Adipocyte (in vitro differentiated cells): ENCODE results near the gene C1QC.

Experiments
- DNase-seq: peaks from one replicate; pipeline ENCODE4 v3.0.0-alpha.2; 2015; ENCODE audit warnings: low read depth
- H3K27me3 ChIP-seq: replicated peaks from 2 replicates; pipeline ENCODE4 v1.7.0; 2013; ENCODE audit warnings: mild to moderate bottlenecking, low read length, moderate library complexity; ENCODE audit not compliant: control insufficient read depth, insufficient read depth
- H3K36me3 ChIP-seq: 2 replicates; pipeline ENCODE4 v1.7.0; 2013; ENCODE audit warnings: low read length, mild to moderate bottlenecking, moderate library complexity; ENCODE audit not compliant: control insufficient read depth, insufficient read depth, severe bottlenecking
- H3K4me1 ChIP-seq: 2 replicates; pipeline ENCODE4 v1.7.0; 2013; ENCODE audit warnings: mild to moderate bottlenecking, low read length, moderate library complexity; ENCODE audit not compliant: control insufficient read depth, insufficient read depth
- H3K4me3 ChIP-seq: 2 replicates; pipeline ENCODE4 v1.7.0; 2013; ENCODE audit warnings: mild to moderate bottlenecking, low read length, moderate library complexity
- H3K9ac ChIP-seq: 2 replicates; pipeline ENCODE4 v1.7.0; 2013; ENCODE audit warnings: mild to moderate bottlenecking, low read length, moderate library complexity
- H3K9me3 ChIP-seq: 2 replicates; pipeline ENCODE4 v1.7.0; 2013; ENCODE audit warnings: mild to moderate bottlenecking, low read length, moderate library complexity; ENCODE audit not compliant: control insufficient read depth

C1QC gene

DNA sequence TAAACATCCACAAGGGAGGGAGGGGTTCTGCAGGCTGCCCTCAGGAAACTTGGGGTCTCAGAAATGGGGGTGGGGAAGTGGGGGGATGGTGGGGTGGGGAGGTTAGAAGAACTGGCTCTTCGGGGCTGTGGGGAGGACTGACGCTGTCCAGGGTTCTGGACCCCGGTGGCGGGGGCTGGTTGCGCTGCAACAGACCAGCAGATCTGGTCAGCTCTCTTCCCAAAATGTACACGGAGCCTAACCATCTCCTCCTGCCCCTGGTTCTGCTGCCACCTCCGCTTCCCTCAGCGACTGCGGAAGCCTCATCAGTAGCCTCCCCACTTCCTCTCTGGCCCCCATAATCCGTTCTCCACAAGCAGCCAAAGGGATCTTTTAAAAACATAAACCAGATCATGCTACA lies 36.3 kb upstream of the C1QC start:
- Histone ChIP-seq H3K27me3 (peaks cover 81% of the 10 kb centered on the region), H3K9ac (no peak overlapping the region), H3K4me1 (no peaks in the 10 kb centered on the region), H3K36me3 (no peaks in the 10 kb centered on the region), H3K9me3 (peaks cover 9% of the 10 kb centered on the region), H3K4me3 (no peak overlapping the region)
- DNase-seq, result peak; percentile 18

DNA sequence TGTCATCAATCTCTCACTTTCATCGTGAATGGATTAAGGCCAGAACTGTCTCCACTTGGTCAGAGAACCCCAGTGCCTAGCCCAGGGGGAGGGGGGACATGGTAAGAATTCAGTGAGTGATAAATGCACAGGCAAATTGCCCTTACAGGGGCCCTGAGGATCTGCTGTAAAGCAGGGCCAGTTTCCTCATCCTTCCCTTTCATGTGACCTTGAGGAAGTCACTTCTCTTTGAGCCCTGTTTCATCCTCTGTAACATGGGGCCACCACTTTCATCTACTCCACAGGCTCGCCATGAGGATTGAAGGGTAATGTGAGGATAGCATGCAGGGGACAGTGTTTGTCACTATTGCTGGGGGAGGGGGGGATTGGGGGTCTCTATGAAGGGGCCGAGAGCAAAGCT lies 35.1 kb upstream of the C1QC start:
- peaks cover 83% of the 10 kb centered on the region for H3K27me3 ChIP-seq
- no peak overlapping the region for H3K4me3 ChIP-seq
- DNase-seq, result no peak
- H3K9ac ChIP-seq, result no peak overlapping the region
- H3K9me3 ChIP-seq, result peaks cover 9% of the 10 kb centered on the region
- H3K4me1 ChIP-seq, result no peaks in the 10 kb centered on the region
- no peaks in the 10 kb centered on the region for H3K36me3 ChIP-seq

DNA sequence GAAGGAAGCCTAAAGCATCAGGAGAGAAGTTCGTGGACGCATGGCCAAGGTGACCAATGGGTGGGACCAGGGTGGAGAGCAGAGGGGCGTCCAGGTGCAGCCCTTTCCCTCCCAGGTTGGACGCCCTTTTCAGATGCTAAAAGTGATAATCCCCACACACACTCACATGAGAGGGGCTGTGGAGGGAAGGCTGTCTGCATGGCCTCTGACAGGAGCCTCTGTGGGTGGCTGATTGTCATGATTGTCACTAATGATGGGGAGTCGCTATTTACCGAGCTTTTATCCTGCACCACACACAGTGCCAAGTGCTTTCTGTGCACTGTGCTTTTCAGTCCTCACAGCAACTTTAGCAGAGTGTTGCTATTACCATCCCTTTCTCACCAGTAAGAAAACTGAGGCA lies 34.1 kb upstream of the C1QC start:
- no peak overlapping the region for H3K9ac ChIP-seq
- no peaks in the 10 kb centered on the region for H3K36me3 ChIP-seq
- H3K9me3 ChIP-seq, result peaks cover 9% of the 10 kb centered on the region
- no peak overlapping the region for H3K4me3 ChIP-seq
- H3K27me3 ChIP-seq, result peaks cover 83% of the 10 kb centered on the region
- H3K4me1 ChIP-seq, result no peaks in the 10 kb centered on the region
- DNase-seq, result no peak

- H3K4me1 ChIP-seq, result no peaks in the 10 kb centered on the region
- peak; percentile 53 for DNase-seq
- H3K27me3 ChIP-seq, result peaks cover 82% of the 10 kb centered on the region
- H3K9ac ChIP-seq, result no peak overlapping the region
- no peak overlapping the region for H3K4me3 ChIP-seq
- peaks cover 3% of the 10 kb centered on the region for H3K9me3 ChIP-seq
- no peaks in the 10 kb centered on the region for H3K36me3 ChIP-seq
Observed at GRCh38 chr1:22611530-22611947, 31.9 kb upstream of the C1QC start.

- Histone ChIP-seq H3K36me3 (no peaks in the 10 kb centered on the region), H3K4me3 (no peak overlapping the region), H3K4me1 (no peaks in the 10 kb centered on the region), H3K9ac (no peak overlapping the region), H3K27me3 (peaks cover 84% of the 10 kb centered on the region), H3K9me3 (peaks cover 3% of the 10 kb centered on the region)
- no peak for DNase-seq
Observed at GRCh38 chr1:22612671-22613571, 30.5 kb upstream of the C1QC start.

DNA sequence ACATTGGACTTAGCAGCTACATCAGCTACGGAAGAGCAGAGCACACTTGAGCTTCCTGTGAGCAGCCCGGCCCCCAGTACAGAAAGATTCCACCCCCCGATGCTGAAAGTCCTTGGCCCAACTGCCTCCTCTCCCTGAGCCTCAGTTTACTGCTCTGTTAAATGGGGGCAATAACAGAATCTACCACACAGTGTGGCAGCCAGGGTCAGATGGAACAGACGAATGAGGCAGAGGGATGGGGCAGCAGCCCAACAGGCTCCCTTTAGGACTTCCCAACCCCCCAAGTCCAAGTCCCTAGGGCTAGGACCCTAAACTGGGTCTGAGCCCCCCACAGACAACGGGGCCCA lies 29.9 kb upstream of the C1QC start:
- Histone ChIP-seq H3K27me3 (peaks cover 84% of the 10 kb centered on the region), H3K4me3 (no peak overlapping the region), H3K9me3 (peaks cover 3% of the 10 kb centered on the region), H3K9ac (no peak overlapping the region), H3K4me1 (no peaks in the 10 kb centered on the region), H3K36me3 (no peaks in the 10 kb centered on the region)
- no peak for DNase-seq

- no peak for DNase-seq
- H3K27me3 ChIP-seq, result peaks cover 88% of the 10 kb centered on the region
Observed at GRCh38 chr1:22613951-22614350, 29.5 kb upstream of the C1QC start.

DNA sequence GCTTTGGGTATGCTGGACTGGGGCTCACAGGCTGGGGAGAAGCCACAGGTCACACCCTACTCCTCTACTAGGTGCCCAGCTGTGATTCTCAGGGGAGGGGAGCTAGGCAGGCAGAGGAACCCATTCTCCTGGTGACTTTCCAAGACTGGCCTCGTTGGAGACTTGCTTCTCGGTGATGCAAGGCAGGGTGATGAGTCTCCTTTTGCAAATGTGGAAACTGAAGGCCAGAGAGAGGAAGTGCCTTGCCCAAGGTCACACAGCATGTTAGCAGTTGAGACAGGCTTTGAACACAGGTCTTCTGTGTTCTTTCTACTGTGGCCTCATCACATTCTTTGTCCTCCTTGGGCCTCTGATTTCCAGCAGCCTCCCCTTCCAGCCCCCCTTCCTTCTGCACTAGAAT lies 27.5 kb upstream of the C1QC start:
- DNase-seq, result no peak
- peaks cover 3% of the 10 kb centered on the region for H3K9me3 ChIP-seq
- no peaks in the 10 kb centered on the region for H3K36me3 ChIP-seq
- peaks cover 94% of the 10 kb centered on the region for H3K27me3 ChIP-seq
- no peak overlapping the region for H3K9ac ChIP-seq
- H3K4me1 ChIP-seq, result no peaks in the 10 kb centered on the region
- no peak overlapping the region for H3K4me3 ChIP-seq

More at GRCh38 chr1:22613951-22614350, 29.5 kb upstream of the C1QC start:
- Histone ChIP-seq H3K9ac (no peak overlapping the region), H3K4me1 (no peaks in the 10 kb centered on the region), H3K4me3 (no peak overlapping the region), H3K9me3 (peaks cover 3% of the 10 kb centered on the region), H3K36me3 (no peaks in the 10 kb centered on the region)

- Histone ChIP-seq H3K4me3 (no peak overlapping the region), H3K9me3 (peaks cover 3% of the 10 kb centered on the region), H3K36me3 (no peaks in the 10 kb centered on the region), H3K4me1 (no peaks in the 10 kb centered on the region), H3K27me3 (peaks cover 94% of the 10 kb centered on the region), H3K9ac (no peak overlapping the region)
- no peak for DNase-seq
Observed at GRCh38 chr1:22616571-22616970, 26.9 kb upstream of the C1QC start.

GRCh38 chr1:22618056-22618455 lies 25.4 kb upstream of the C1QC start:
- Histone ChIP-seq H3K27me3 (peaks cover 88% of the 10 kb centered on the region), H3K9me3 (no peaks in the 10 kb centered on the region), H3K9ac (no peak overlapping the region), H3K4me3 (no peak overlapping the region), H3K4me1 (no peaks in the 10 kb centered on the region), H3K36me3 (no peaks in the 10 kb centered on the region)
- no peak for DNase-seq

DNA sequence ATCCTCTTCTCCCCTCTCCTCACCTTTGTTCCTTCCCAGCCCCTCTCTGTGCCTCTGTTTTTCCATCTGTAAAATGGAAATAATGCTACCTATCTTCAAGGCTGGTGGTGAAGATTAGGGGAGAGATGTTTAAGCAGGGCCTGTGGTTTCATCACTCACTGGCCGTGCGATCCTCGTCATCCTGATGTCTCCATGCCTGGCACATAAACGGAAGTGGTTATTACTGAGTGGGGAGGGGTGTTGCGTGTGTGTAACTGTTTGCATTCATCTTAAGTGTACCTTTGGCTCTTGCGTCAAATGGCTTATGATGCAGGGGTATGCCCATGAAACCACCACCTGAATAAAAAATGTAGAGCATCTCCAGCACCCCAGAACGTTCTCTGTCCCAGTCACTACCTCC lies 24.2 kb upstream of the C1QC start:
- H3K9me3 ChIP-seq, result no peaks in the 10 kb centered on the region
- no peak overlapping the region for H3K4me3 ChIP-seq
- no peak for DNase-seq
- H3K9ac ChIP-seq, result no peak overlapping the region
- peaks cover 81% of the 10 kb centered on the region for H3K27me3 ChIP-seq
- no peaks in the 10 kb centered on the region for H3K36me3 ChIP-seq
- no peaks in the 10 kb centered on the region for H3K4me1 ChIP-seq

DNA sequence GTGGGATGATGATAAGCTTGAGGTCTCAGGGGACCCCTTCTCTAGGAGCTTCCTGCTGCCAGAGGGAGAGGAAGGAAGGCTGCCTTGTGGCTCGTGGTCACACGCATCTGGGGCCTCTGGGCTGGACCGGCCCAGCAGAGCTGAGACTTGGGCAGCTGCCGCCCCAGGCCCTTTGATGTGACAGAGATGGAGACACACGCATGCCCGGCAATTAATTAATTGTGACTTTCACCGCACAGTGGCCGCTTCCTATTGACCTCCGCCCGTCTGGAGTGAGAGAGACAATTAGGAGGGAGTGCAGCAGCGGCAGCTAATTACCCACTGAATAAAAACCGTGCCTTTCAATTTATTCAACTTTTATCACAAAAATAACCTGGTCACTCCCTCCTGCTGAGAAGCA lies 23.6 kb upstream of the C1QC start:
- H3K4me1 ChIP-seq, result no peaks in the 10 kb centered on the region
- H3K4me3 ChIP-seq, result no peak overlapping the region
- peaks cover 81% of the 10 kb centered on the region for H3K27me3 ChIP-seq
- no peaks in the 10 kb centered on the region for H3K9me3 ChIP-seq
- H3K9ac ChIP-seq, result no peak overlapping the region
- no peaks in the 10 kb centered on the region for H3K36me3 ChIP-seq
- DNase-seq, result no peak
